Right kidney (tissue), 1 donor: ENCODE data around the gene PHB1.

ENCODE experiments used
- DNase-seq: peaks from one replicate; pipeline ENCODE4 v3.0.0-alpha.2; 2016

The PHB1 gene

DNA sequence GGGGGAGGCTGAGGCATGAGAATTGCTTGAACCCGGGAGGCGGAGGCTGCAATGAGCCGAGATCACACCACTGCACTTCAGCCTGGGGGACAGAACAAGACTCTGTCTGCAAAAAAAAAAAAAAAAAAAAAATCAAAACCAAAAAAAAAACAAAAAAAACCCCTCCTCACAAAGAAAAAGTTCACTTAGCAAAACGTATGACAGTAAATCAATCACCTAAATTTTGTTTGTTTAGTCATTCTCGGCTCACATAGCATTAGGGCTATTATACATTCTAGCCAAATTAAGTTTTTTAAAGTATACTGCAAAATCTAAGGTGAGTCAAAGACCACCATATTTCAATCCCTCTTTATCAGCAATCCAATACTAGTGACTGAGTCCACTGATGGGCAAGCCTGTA lies 58.4 kb downstream of the PHB1 start:
- DNase-seq = no peak
